ENCODE data around the gene AVPR2.

DNA sequence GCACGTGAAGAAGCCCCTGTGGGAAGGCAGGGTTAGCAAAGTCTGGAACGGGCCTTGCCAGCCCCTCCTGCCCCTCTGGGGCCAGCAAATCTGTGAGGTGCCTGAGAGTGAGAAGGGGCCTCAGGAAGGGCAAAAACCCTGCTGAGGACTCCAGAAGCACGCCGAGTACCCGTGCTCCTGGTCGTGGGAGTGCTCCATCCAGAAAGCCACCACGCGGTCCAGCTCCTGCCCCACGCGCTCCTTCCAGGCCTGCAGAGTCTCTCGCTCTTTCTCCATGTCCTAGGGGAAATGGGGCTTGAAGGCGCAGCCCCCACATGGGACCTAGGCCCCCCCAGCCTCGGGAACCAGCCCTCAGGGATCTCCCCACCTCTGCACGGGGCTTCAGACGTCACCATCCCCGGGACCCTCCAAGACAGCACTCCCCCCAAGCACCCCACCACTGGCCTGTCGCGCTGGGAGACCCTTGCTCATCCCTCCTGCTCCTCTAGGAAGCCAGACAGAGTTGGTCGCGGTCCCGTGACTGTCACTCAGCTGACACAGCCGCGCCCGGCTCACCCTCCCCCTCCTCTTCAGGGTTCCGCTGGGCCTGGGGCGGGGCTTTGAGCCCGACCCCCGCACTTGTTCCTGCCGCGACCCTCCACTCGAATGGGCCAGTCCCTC, 39.8 kb downstream of the AVPR2 start, which contains the start of gene RENBP:
- TF ChIP-seq, protein P1, sequence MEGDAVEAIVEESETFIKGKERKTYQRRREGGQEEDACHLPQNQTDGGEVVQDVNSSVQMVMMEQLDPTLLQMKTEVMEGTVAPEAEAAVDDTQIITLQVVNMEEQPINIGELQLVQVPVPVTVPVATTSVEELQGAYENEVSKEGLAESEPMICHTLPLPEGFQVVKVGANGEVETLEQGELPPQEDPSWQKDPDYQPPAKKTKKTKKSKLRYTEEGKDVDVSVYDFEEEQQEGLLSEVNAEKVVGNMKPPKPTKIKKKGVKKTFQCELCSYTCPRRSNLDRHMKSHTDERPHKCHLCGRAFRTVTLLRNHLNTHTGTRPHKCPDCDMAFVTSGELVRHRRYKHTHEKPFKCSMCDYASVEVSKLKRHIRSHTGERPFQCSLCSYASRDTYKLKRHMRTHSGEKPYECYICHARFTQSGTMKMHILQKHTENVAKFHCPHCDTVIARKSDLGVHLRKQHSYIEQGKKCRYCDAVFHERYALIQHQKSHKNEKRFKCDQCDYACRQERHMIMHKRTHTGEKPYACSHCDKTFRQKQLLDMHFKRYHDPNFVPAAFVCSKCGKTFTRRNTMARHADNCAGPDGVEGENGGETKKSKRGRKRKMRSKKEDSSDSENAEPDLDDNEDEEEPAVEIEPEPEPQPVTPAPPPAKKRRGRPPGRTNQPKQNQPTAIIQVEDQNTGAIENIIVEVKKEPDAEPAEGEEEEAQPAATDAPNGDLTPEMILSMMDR (IDR thresholded peaks at IDR 0.05; ENCODE audit: low read depth, low read length, missing input control) = no peak
- TF ChIP-seq YY1 (IDR thresholded peaks at IDR 0.05) = no peak
- no peak for TF ChIP-seq TAF1 (conservative IDR thresholded peaks at IDR 0.05)
